OCI-LY7 (cell line): ENCODE results near the gene FAR1. TPM values are rescaled to one million over a fixed set of nuclear protein-coding genes. Genes with fewer than 3 reads are reported as not detected.

Source experiments
- BruUV-seq: library from RNA; stranded (reverse); fragments of 400-500 nt; replicated peaks from 2 replicates; lab custom pipeline; 2021; lab: Mats Ljungman, UMichigan
- CTCF ChIA-PET: fragments of 300-600 bp; sonication (Branson Sonifier 250); formaldehyde crosslinking; loops from one replicate; lab custom pipeline; 2022; ENCODE audit warnings: antibody characterized with exemption; ENCODE audit not compliant: unreplicated experiment; lab: Charles Lee
- POLR2A ChIA-PET: fragments of 300-600 bp; sonication (Branson Sonifier 250); formaldehyde crosslinking; loops from one replicate; lab custom pipeline; 2022; ENCODE audit warnings: antibody characterized with exemption; lab: Charles Lee
- DNase-seq: peaks from one replicate; pipeline ENCODE4 v3.0.0-alpha.2; 2015; ENCODE audit warnings: low spot score
- H2AFZ ChIP-seq: fragments of 200-600 bp; sonication (generic), shearing (Covaris generic); 2 replicates; pipeline ENCODE4 v1.6.1; 2014; ENCODE audit warnings: mild to moderate bottlenecking, antibody characterized with exemption, low read length, moderate library complexity
- H3K27ac ChIP-seq: fragments of 200-600 bp; sonication (generic); 2 replicates; pipeline ENCODE4 v1.5.1; 2014; ENCODE audit warnings: mixed run types, low read depth, mild to moderate bottlenecking, moderate library complexity, low read length, inconsistent platforms; ENCODE audit not compliant: poor library complexity, severe bottlenecking
- H3K36me3 ChIP-seq: fragments of 200-600 bp; sonication (generic); 2 replicates; pipeline ENCODE4 v1.6.1; 2014; ENCODE audit warnings: mild to moderate bottlenecking, antibody characterized with exemption, low read length, moderate library complexity, mixed read lengths; ENCODE audit not compliant: insufficient read depth
- H3K4me1 ChIP-seq: fragments of 200-600 bp; sonication (generic); 2 replicates; pipeline ENCODE4 v1.5.1; 2014; ENCODE audit warnings: mild to moderate bottlenecking, low read length; ENCODE audit not compliant: insufficient read depth, poor library complexity, severe bottlenecking
- H3K4me2 ChIP-seq: fragments of 200-600 bp; sonication (generic); 2 replicates; pipeline ENCODE4 v1.6.1; 2014; ENCODE audit warnings: mild to moderate bottlenecking, low read length
- H3K4me3 ChIP-seq: fragments of 200-600 bp; sonication (generic); 2 replicates; pipeline ENCODE4 v1.5.1; 2014; ENCODE audit warnings: mild to moderate bottlenecking, low read depth, low read length; ENCODE audit not compliant: poor library complexity, severe bottlenecking
- H3K79me2 ChIP-seq: fragments of 200-600 bp; sonication (generic); 2 replicates; pipeline ENCODE4 v1.6.1; 2016; ENCODE audit warnings: low read depth, mild to moderate bottlenecking, low read length, moderate library complexity, mixed read lengths; ENCODE audit not compliant: insufficient read depth
- H3K9me2 ChIP-seq: fragments of 200-600 bp; sonication (generic); 2 replicates; pipeline ENCODE4 v1.6.1; 2016; ENCODE audit warnings: mild to moderate bottlenecking, low read length, mixed read lengths; ENCODE audit not compliant: insufficient read depth
- H3K9me3 ChIP-seq: fragments of 200-600 bp; sonication (generic); 2 replicates; pipeline ENCODE4 v1.6.1; 2014; ENCODE audit warnings: mild to moderate bottlenecking, mixed run types, low read length, mixed read lengths
- H4K20me1 ChIP-seq: fragments of 200-600 bp; sonication (generic); 2 replicates; pipeline ENCODE4 v1.6.1; 2014; ENCODE audit warnings: mild to moderate bottlenecking, antibody characterized with exemption, low read length, moderate library complexity, mixed read lengths; ENCODE audit not compliant: insufficient read depth
- CTCF ChIP-seq: fragments of 200-600 bp; sonication (generic); conservative IDR thresholded peaks from 2 replicates; pipeline ENCODE4 v1.5.1; 2014; ENCODE audit warnings: mild to moderate bottlenecking, antibody characterized with exemption, low read length, moderate library complexity, mixed read lengths
- EZH2phosphoT487 ChIP-seq: fragments of 200-600 bp; sonication (generic); IDR thresholded peaks from 2 replicates; pipeline ENCODE4 v1.6.1; 2018; ENCODE audit warnings: low read depth, borderline replicate concordance, mild to moderate bottlenecking, mixed run types, antibody characterized with exemption, low read length, moderate library complexity, mixed read lengths
- intact Hi-C: fragments of 100-400 bp; cut with micrococcal nuclease; formaldehyde crosslinking; loops from one replicate; pipeline ENCODE4 v1.10.0; 2022; ENCODE audit not compliant: unreplicated experiment
- total RNA-seq, 2 experiments: library from RNA; depleted of rRNA in 1 of 2; stranded (reverse); fragments of >200 nt in 1 of 2; shearing (Covaris generic) in 1 of 2; gene quantifications; 2 replicates each; pipeline ENCODE4 v1.2.3, GENCODE V29; 2014 to 2022

Gene FAR1
- total RNA-seq, 2 experiments from 2014 or later, result 52.1 to 87.7 TPM

GRCh38 chr11:13686776-13687175 lies 18.3 kb downstream of the FAR1 start:
- peaks cover 27% of the 10 kb centered on the region; the same call in 1 of the 2 replicates for H4K20me1 ChIP-seq
- no peak overlapping the region for H3K4me3 ChIP-seq
- no peak for DNase-seq
- H3K4me1 ChIP-seq, result no peaks in the 10 kb centered on the region
- intact Hi-C loops, result no loop called here
- BruUV-seq, result no TSS peak
- H3K36me3 ChIP-seq, result peaks cover 56% of the 10 kb centered on the region
- ChIA-PET POLR2A (interaction anchor here (0.9 to 1.6 kb wide), 7 partner anchors 8 to 25 kb away, joined by 3 to 8 read pairs (median 5); no protein-coding TSS in a partner anchor), CTCF (interaction anchor here (1.1 kb wide), 1 partner anchor 11 kb away, joined by 3 read pairs; no protein-coding TSS in a partner anchor)
- no peak overlapping the region for H2AFZ ChIP-seq
- H3K4me2 ChIP-seq, result no peak overlapping the region
- H3K27ac ChIP-seq, result no peak overlapping the region
- H3K9me3 ChIP-seq, result no peaks in the 10 kb centered on the region
- TF ChIP-seq EZH2phosphoT487 (no peak), CTCF (no peak)
- H3K9me2 ChIP-seq, result no peaks in the 10 kb centered on the region
- peaks cover 95% of the 10 kb centered on the region for H3K79me2 ChIP-seq

- H3K4me3 ChIP-seq, result no peak overlapping the region
- peaks cover 32% of the 10 kb centered on the region; the same call in 1 of the 2 replicates for H4K20me1 ChIP-seq
- H3K9me2 ChIP-seq, result no peaks in the 10 kb centered on the region
- ChIA-PET CTCF (interaction anchor here (1.1 kb wide), 1 partner anchor 11 kb away, joined by 3 read pairs; no protein-coding TSS in a partner anchor), POLR2A (interaction anchor here (0.9 to 1.6 kb wide), 7 partner anchors 8 to 26 kb away, joined by 3 to 8 read pairs (median 5); no protein-coding TSS in a partner anchor)
- peaks cover 61% of the 10 kb centered on the region for H3K36me3 ChIP-seq
- peaks cover 95% of the 10 kb centered on the region for H3K79me2 ChIP-seq
- BruUV-seq, result no TSS peak
- no peaks in the 10 kb centered on the region for H3K9me3 ChIP-seq
- H2AFZ ChIP-seq, result no peak overlapping the region
- no peak overlapping the region for H3K4me2 ChIP-seq
- no peaks in the 10 kb centered on the region for H3K4me1 ChIP-seq
- no peak overlapping the region for H3K27ac ChIP-seq
- no peak for TF ChIP-seq EZH2phosphoT487
- TF ChIP-seq CTCF, result no peak
- intact Hi-C loops, result no loop called here
- no peak for DNase-seq
Measured at GRCh38 chr11:13687271-13687670, 18.8 kb downstream of the FAR1 start.

GRCh38 chr11:13691286-13691899 lies 22.9 kb downstream of the FAR1 start:
- no peak overlapping the region for H3K4me3 ChIP-seq
- no peak overlapping the region for H3K4me2 ChIP-seq
- no TSS peak for BruUV-seq
- DNase-seq, result no peak
- no peaks in the 10 kb centered on the region for H3K9me2 ChIP-seq
- no peaks in the 10 kb centered on the region for H3K9me3 ChIP-seq
- H3K79me2 ChIP-seq, result peaks cover 89% of the 10 kb centered on the region
- CTCF ChIA-PET, result no interaction called here
- H3K4me1 ChIP-seq, result no peaks in the 10 kb centered on the region
- no peak overlapping the region for H3K27ac ChIP-seq
- no peak for TF ChIP-seq CTCF
- no peak for TF ChIP-seq EZH2phosphoT487
- POLR2A ChIA-PET, result no interaction called here
- H3K36me3 ChIP-seq, result peaks cover 56% of the 10 kb centered on the region
- peaks cover 11% of the 10 kb centered on the region; the same call in 1 of the 2 replicates for H4K20me1 ChIP-seq
- no peak overlapping the region for H2AFZ ChIP-seq
- intact Hi-C loops, result no loop called here
